Stimulated activated naive CD4-positive, alpha-beta T cell treated with Interleukin-2 at 50 U/mL for 16 hours (primary cell): ENCODE measurements around the gene KCNK4.

Source experiments
- DNase-seq: peaks from one replicate; lab custom pipeline; 2025; lab: John Stamatoyannopoulos, UW

The KCNK4 gene

DNA sequence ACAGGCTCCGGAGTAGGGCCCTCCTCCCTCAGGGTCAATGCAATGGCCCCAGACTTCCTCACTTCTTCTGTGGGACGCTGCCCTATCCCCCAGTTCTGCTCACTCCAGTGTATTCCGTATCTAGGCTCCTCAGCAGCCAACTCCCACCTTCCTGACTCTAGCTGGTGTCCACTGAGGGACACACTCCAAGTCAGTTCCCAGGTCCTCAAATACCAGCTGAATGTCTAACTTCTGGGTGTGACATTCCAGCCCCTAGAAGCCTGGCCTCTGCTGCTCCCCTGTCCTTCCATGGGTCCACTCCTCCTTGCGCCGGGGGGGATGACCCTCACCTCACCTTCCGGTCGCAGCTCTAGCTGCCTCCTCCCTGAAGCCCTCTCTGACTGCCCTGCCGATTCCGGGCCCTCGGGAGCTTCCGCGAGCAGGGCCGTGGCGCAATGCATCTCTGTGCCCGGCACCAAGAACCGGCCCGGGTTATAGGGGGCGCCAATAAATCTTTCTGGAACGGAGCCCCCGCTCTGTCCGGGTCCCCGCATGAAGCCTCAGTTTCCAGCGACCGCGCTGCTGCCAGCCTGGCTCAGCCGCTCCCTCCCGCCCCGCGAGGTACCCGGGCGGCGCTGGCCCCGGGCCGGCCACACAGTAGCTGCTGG is 22.1 kb upstream of the KCNK4 start:
- DNase-seq = peak; percentile 28

- DNase-seq = peak; percentile 98
Measured at GRCh38 chr11:64269540-64270220, 21.4 kb upstream of the KCNK4 start.

- no peak for DNase-seq
Measured at GRCh38 chr11:64275031-64275800, 15.9 kb upstream of the KCNK4 start.

DNA sequence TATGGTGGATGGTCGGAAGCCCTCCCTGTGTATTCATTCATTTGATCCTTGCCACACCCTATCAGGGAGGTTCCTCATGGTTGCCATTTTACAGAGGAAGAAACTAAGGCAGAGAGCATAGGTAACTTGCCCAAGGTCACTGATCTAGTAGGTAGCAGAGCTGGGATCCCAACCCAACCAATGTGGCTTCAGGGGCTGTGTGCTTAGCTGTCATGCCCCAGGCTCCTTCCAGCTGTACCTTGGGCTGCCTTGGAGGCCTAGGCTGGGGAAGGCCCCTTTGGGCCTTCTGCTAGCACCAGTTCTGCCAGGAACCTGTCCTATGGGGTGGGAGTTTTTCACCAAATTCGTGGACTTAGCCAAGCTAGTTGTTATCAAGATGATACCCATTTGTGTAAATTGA is 15.3 kb upstream of the KCNK4 start:
- no peak for DNase-seq

DNA sequence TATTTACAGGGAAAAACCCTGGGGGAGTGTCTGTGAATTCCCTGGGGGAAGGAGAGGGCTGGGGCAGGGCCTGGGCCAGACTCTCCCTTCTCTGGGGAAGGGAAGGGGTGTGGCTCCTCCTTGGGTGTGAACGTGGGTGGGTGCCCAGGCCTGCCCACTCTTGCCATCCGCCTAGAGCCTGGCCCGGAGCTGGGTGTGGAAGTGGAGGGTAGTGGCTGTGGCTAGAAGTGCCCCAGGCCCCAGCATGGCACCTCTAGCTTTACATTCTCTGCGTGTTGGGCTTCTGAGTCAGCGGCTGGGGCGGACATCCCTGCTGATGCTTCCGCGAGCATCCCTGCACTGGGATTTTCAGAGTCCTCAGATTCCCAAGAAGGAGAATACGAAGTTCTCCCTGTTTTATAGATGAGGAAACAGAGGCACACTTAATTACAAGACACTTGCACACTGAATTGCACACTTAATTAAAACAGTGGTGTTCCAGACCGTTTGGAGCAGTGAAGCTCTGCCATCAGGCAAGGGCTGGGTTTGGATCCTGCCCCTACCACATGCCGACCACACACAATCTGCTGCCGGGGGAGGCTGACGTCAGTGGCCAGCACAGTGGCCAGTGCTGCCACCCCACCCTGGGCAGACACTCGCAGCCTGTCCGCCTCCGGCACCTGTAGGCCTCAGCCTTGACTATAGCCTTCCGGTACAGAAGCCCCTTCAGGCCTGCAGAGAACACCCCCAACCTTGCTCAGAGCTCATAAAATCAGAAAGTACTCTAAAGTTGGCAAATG is 14.3 kb upstream of the KCNK4 start:
- DNase-seq = no peak

DNA sequence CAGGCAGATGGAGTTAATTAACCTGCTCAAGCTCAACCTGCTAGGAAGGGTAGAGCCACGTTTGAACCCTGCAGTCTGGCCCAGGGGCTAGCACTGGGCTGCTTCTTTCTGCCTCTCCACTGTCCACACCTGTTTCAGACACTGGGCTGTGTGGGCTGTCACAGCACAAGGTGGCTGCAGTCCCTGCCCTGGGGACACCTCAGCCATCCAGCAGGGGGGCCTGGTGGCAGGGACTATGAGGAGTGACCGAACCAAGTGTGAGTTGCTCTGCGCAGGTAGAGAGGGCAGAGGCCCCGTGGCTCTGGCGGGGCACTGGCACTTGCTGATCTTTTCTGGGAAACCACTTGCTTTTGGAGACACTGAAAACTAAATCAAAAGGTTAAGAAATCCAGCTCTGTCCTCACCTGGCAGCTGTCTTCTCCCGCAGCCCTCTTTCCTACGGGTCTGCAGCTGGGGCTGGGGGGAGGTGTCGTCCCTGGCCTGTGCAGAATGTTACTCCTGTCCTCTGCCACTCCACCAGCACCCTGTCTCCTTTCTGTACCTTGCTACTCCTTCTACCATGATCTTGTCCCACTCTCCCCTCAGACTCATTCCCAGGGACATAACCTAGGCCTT is 12.4 kb upstream of the KCNK4 start:
- no peak for DNase-seq

- DNase-seq = no peak
Measured at GRCh38 chr11:64281957-64282770, 8.9 kb upstream of the KCNK4 start.

DNA sequence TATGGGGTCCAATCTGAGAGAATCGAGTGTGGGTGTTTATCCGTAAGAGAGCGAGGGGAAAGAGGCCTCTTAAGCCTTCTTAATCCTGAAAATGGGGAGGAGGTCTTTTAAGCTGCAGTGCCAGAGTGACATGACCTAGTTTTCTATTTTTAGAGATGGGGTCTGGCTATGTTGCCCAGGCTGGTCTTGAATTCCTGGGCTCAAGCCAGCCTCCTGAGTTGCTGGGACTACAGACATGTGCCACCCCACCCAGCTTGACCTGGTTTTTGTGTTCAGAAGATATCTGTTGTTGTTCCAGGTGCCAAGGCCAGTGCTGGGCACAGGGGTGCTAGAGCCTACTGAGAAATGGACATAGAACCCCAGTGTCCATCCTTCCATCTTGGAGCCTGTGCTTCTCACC is 8.0 kb upstream of the KCNK4 start:
- DNase-seq = no peak

- DNase-seq = peak; percentile 89
Measured at GRCh38 chr11:64284048-64284961, 6.8 kb upstream of the KCNK4 start, which contains the start of gene BAD. Gene BAD, minus strand, starts transcription at chr11:64284665. Its CDS starts 297 bp downstream, at chr11:64284368.

GRCh38 chr11:64284962-64285884 is 5.9 kb upstream of the KCNK4 start, which contains the start of gene GPR137:
Gene GPR137, plus strand, starts transcription at chr11:64285848. Its CDS starts 677 bp downstream, at chr11:64286525.
- DNase-seq = peak; percentile 85

GRCh38 chr11:64285885-64286800 is 5.0 kb upstream of the KCNK4 start:
- DNase-seq = no peak

DNA sequence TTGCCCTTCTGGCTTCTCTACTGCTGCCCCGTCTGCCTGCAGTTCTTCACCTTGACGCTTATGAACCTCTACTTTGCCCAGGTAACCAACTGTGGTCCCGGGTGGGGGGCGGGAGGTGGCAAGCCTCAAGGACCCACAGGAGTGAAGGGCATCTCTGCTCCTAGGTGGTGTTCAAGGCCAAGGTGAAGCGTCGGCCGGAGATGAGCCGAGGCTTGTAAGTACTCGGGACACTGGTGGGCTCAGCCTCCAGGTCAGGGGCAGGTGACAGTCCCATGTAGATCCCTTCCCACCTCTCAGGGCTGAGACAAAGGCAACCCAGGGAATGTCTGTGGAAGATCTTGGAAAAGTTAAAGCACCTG is 4.3 kb upstream of the KCNK4 start:
- DNase-seq = no peak

DNA sequence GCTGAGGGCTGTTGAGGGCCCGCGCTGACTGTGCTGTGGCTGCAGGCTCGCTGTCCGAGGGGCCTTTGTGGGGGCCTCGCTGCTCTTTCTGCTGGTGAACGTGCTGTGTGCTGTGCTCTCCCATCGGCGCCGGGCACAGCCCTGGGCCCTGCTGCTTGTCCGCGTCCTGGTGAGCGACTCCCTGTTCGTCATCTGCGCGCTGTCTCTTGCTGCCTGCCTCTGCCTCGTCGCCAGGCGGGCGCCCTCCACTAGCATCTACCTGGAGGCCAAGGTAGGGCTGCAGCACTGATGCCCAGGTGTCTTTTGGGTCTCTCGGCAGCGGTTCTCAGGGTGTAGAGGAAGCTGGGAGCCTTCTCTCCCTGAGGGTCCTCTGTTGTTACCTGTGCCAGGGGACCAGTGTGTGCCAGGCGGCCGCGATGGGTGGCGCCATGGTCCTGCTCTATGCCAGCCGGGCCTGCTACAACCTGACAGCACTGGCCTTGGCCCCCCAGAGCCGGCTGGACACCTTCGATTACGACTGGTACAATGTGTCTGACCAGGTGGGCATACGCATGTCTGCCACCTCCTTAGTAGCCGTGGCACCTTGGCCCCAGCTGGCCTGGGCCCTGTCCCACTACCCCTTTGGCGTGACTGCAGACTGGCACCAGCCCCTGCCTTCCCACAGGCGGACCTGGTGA is 3.3 kb upstream of the KCNK4 start:
- DNase-seq = no peak

DNA sequence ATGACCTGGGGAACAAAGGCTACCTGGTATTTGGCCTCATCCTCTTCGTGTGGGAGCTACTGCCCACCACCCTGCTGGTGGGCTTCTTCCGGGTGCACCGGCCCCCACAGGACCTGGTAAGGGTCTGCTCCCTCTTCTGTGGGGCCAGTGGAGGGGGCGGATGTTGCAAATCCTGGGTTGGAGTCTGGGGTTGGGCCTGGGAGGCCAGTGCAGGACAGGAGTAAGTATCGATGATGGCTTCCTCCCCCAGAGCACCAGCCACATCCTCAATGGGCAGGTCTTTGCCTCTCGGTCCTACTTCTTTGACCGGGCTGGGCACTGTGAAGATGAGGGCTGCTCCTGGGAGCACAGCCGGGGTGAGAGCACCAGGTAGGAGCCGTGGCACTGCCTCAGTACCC is 2.8 kb upstream of the KCNK4 start:
- no peak for DNase-seq

DNA sequence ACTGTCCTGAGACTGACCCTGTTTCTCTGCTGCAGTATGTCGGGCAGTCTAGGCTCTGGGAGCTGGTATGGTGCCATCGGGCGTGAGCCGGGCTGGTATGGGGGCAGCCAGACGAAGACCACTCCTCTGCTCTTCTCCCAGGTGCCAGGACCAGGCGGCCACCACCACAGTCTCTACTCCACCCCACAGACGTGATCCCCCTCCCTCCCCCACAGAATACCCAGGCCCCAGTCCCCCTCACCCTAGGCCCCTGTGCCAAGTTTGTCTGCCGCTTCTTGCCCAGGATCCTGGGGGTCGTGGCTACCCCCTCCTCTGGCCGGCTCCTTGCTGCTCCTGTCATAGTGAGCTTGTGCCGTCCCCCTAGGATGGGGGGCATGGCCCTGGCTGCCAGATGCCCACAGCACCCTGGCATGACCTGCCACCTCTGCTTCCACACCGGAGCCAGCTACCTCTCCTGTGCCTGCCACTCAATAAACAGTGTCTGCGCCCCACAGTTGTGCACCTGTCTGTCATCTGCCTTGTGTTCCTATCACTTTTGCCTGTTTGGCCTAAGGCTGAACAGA is 2.0 kb upstream of the KCNK4 start:
- no peak for DNase-seq

DNA sequence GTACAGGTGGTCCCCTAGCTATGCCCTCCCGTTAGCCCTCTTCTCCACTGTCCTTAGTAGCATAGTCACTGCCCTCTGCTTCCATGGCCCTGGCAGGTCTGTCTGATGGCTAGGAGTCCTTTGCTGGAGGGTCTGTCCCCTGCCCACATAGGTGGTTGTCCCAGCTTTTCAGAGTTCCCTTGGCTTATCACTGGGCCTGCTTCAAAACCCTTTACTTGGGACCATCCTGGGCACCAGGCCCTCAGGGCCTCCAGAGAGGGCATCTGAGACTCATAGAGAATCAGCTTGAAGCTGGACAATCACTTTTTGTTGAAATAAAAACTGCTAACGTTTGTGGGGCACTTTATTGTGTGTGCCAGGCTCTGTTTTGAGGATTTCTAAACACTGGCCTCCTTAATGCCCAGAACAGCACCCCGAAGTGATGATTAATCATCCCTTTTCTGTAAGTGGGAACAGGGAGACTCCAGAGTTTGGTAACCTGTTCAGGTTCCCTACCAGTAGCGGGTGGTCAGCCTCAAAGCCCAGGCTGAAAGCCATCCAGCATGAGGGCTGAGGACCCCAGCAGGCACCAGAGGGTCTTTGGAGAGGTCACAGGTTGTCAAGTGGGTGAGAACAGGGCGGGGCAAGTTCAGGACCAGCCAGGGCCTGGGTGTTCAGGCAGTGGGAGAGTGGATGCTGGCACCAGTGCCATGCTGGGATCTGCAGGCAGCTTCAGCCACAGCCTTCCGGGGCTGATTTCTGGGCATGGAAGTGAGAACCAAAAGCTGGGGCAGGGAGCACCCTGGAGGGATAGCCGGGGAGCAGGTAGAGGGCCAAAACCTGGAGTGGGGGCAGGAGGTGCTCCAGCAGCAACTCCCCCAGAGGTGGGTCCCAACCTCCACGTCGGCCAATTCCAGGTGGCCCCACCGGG is 495 bp upstream of the KCNK4 start:
- DNase-seq = no peak
